T-helper 2 cell treated with Interferon-gamma antibody and Interleukin-4, amounts not matched to agents 5 μg/mL and 100 μg/mL, for 36 hours (primary cell): ENCODE data around the gene FBXW8.

ENCODE experiments used
- DNase-seq: peaks from one replicate; pipeline ENCODE4 v3.0.0; 2021; ENCODE audit warnings: low spot score
- H3K27ac Mint-ChIP-seq: one replicate; pipeline ENCODE4 v1.8.0; 2021; ENCODE audit warnings: mild to moderate bottlenecking, mixed read lengths
- H3K27me3 Mint-ChIP-seq: one replicate; pipeline ENCODE4 v1.8.0; 2021; ENCODE audit warnings: low read depth, mixed read lengths
- H3K36me3 Mint-ChIP-seq: one replicate; pipeline ENCODE4 v1.8.0; 2021; ENCODE audit warnings: low read depth, mixed read lengths
- H3K4me1 Mint-ChIP-seq: one replicate; pipeline ENCODE4 v1.8.0; 2021; ENCODE audit warnings: low read depth, mixed read lengths
- H3K4me3 Mint-ChIP-seq: one replicate; pipeline ENCODE4 v1.8.0; 2022; ENCODE audit warnings: mild to moderate bottlenecking, moderate library complexity, mixed read lengths
- H3K9me3 Mint-ChIP-seq: one replicate; pipeline ENCODE4 v1.8.0; 2021; ENCODE audit warnings: mixed read lengths

The FBXW8 gene, protein sequence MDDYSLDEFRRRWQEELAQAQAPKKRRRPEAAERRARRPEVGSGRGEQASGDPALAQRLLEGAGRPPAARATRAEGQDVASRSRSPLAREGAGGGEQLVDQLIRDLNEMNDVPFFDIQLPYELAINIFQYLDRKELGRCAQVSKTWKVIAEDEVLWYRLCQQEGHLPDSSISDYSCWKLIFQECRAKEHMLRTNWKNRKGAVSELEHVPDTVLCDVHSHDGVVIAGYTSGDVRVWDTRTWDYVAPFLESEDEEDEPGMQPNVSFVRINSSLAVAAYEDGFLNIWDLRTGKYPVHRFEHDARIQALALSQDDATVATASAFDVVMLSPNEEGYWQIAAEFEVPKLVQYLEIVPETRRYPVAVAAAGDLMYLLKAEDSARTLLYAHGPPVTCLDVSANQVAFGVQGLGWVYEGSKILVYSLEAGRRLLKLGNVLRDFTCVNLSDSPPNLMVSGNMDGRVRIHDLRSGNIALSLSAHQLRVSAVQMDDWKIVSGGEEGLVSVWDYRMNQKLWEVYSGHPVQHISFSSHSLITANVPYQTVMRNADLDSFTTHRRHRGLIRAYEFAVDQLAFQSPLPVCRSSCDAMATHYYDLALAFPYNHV

DNA sequence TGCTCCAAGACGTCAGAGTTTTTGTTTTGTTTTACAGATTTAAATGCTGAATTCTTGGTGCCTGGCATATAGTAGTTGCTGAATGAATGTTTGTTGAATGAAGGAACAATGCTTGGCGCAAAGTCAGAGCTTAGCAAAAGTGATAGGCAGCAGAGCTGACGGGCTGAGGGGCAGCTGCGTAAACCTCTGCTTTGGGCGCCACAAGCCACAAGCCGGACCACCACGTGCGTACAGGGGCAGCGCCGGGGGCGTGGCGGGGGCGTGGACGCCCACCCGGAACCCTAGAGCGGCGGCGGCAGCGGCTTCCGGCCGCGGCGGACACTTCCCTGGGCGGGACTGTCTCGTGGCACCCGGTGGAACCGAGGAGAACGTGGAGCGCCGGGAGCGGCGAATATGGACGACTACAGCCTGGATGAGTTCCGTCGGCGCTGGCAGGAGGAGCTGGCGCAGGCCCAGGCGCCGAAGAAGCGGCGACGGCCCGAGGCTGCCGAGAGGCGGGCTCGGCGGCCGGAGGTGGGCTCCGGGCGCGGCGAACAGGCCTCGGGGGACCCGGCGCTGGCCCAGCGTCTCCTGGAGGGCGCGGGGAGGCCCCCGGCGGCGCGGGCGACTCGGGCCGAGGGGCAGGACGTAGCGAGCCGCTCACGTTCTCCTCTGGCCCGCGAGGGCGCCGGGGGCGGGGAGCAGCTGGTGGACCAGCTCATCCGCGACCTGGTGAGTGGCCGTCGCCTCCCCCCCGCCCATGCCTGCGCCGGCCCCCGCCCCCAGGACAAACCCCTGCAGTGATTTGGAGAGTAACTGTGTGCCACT, at the start of gene FBXW8:
TSS of gene FBXW8 (plus strand) at position 306 of the 807 bp plus-strand sequence. CDS start at position 394, 88 bp downstream.
- H3K4me1 Mint-ChIP-seq = peaks cover 11% of the 10 kb centered on the region
- peak within 1 kb of the TSS; percentile 93 for H3K4me3 Mint-ChIP-seq
- DNase-seq = peak; percentile 54
- peaks cover 7% of the 10 kb centered on the region for H3K36me3 Mint-ChIP-seq
- peaks cover 4% of the 10 kb centered on the region for H3K9me3 Mint-ChIP-seq
- H3K27me3 Mint-ChIP-seq = peaks cover 34% of the 10 kb centered on the region
- peak within 1 kb of the TSS; percentile 74 for H3K27ac Mint-ChIP-seq

DNA sequence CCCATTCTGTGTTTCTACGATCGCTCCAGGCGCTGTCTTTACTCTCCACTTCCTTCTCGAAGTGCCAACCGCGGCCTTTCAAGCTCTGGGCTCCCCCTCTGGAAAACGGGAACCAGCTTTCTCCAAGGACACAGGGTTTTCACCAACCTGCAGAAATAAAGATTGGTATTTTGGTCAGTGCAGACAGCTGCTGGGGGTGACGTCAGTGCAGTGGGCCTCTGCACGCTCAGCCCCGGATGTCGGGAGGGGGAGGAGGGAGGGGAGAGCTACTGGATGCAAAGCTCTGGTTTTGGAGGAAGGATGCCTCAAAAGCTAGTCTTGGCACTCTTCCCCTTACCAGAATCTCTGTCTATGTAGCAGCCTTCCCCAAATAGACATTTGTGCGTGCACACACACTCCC, 49.4 kb upstream of the FBXW8 start:
- peaks cover 23% of the 10 kb centered on the region for H3K27me3 Mint-ChIP-seq
- DNase-seq = no peak
- no peaks in the 10 kb centered on the region for H3K9me3 Mint-ChIP-seq
- no peak overlapping the region for H3K27ac Mint-ChIP-seq
- no peaks in the 10 kb centered on the region for H3K36me3 Mint-ChIP-seq
- peaks cover 5% of the 10 kb centered on the region for H3K4me1 Mint-ChIP-seq
- H3K4me3 Mint-ChIP-seq = no peak overlapping the region

DNA sequence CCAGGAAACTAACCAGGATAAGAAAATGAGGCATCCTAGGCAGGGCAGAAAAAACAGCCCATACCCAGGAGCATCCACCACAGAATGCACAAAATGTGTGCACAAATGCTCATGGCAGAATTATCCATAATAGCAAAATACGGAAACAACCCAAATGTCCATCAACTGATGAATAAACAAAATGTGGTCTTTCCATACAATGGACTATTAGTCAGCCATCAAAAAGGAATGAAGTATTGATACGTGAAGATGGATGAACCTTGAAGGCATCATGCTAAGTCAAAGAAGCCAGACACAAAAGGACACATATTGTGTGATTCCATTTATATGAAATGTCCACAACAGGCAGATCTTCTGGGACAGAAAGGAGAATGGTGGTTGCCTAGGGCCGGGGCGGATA, 48.6 kb upstream of the FBXW8 start:
- no peak overlapping the region for H3K27ac Mint-ChIP-seq
- no peak for DNase-seq
- H3K4me3 Mint-ChIP-seq = no peak overlapping the region
- H3K9me3 Mint-ChIP-seq = no peaks in the 10 kb centered on the region
- H3K27me3 Mint-ChIP-seq = peaks cover 25% of the 10 kb centered on the region
- peaks cover 5% of the 10 kb centered on the region for H3K4me1 Mint-ChIP-seq
- no peaks in the 10 kb centered on the region for H3K36me3 Mint-ChIP-seq

DNA sequence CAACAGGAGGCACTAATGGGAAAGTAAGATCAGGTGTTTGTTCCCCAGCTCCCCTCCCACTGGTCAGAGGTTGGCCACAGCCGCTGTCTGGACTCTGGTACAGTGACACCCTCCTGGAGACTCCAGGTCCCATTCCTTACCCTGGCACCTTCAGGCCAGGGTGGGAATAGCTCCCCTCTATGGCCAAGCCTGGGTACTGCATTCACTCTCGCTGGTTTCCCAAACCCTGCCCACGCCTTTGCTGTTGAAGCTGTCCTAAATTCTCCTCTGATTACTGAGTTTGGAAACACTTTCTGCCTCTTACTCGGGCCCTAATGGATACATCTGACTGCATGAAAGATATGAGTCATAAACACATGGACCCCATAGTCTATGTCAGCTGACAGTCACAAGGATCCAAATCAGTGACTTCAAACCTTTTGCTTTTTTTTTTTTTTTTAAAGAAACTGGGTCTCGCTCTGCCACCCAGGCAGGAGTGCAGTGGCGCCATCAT, 47.4 kb upstream of the FBXW8 start:
- H3K4me3 Mint-ChIP-seq = no peak overlapping the region
- peaks cover 18% of the 10 kb centered on the region for H3K27me3 Mint-ChIP-seq
- no peaks in the 10 kb centered on the region for H3K36me3 Mint-ChIP-seq
- no peak overlapping the region for H3K27ac Mint-ChIP-seq
- DNase-seq = no peak
- H3K4me1 Mint-ChIP-seq = peaks cover 5% of the 10 kb centered on the region
- no peaks in the 10 kb centered on the region for H3K9me3 Mint-ChIP-seq

DNA sequence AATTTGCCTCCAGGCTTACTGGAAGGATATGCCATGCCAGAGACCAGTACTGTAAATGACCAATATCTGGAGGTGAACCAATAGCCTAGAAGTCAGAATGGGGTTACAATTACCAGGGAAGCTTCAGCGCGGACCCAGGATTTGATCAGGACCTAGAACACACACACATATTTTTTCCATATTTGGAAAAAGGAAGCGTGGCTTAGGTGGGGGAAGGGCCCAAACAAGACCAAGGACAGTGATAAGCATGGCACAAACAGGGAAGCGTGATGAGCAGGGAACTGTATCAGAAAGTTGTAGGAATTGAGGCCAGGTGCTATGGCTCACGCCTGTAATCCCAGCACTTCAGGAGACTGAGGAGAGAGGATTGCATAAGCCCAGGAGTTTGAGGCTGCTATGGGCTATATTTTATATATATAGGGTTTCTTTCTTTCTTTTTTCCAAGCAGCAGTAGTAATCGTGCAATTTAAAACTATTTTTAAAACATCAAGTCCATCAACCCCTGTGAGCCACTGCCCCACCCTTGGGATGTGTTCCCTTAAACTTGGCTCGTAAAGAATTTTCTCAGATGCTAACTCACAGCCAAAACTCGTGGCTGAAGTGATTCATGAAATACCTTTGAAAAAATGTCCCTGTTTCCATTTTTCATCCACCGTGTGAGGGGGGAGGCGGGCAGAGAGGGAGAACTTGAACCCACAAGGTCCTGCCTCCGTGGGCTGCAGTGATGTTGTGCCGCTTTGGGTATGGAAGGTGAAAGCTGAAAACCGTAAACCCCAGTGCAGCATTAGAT, 46.2 kb upstream of the FBXW8 start:
- Mint-ChIP-seq H3K27me3 (peaks cover 15% of the 10 kb centered on the region), H3K27ac (no peak overlapping the region), H3K9me3 (no peaks in the 10 kb centered on the region), H3K4me3 (no peak overlapping the region), H3K4me1 (peaks cover 5% of the 10 kb centered on the region), H3K36me3 (no peaks in the 10 kb centered on the region)
- DNase-seq = no peak

DNA sequence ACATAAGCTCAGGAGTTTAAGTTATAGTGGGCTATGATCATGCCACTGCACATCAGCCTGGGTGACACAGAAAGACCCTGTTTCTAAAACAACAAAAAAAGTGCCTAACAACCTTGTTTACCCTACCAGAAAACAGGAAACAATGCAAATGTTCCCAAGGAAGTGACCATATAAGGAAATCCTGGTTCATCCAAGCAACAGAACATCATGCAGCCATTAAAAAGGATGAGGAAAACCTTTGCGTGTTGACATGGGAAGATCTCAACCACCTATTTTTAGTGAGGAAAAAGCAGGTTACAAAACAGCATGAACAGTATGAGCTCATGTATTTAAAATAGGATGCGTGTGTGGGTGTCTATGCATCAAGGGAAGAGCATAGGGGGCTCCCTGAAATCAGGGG, 43.2 kb upstream of the FBXW8 start:
- peaks cover 7% of the 10 kb centered on the region for H3K27me3 Mint-ChIP-seq
- no peak overlapping the region for H3K4me3 Mint-ChIP-seq
- no peaks in the 10 kb centered on the region for H3K36me3 Mint-ChIP-seq
- no peak overlapping the region for H3K27ac Mint-ChIP-seq
- no peaks in the 10 kb centered on the region for H3K9me3 Mint-ChIP-seq
- DNase-seq = no peak
- no peaks in the 10 kb centered on the region for H3K4me1 Mint-ChIP-seq

DNA sequence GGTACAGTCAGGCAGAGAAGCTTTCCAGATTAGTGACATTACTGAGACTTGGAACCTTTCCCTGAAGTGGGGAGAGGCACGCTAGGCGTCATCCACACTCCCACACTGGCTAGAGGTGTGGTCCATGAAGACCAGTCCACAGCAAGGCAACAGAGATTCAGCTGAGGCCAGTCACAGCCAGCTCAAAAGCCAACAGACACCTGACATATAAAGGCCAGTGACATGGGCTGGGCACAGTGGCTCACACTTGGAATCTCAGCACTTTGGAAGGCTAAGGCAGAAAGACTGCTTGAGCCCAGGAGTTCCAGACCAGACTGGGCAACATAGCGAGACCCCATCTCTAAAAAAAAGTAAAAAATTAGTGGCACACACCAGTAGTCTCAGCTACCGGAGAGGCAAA, 40.4 kb upstream of the FBXW8 start:
- H3K9me3 Mint-ChIP-seq = no peaks in the 10 kb centered on the region
- no peak for DNase-seq
- H3K27ac Mint-ChIP-seq = no peak overlapping the region
- no peaks in the 10 kb centered on the region for H3K4me1 Mint-ChIP-seq
- no peak overlapping the region for H3K4me3 Mint-ChIP-seq
- H3K27me3 Mint-ChIP-seq = peaks cover 17% of the 10 kb centered on the region
- no peaks in the 10 kb centered on the region for H3K36me3 Mint-ChIP-seq

DNA sequence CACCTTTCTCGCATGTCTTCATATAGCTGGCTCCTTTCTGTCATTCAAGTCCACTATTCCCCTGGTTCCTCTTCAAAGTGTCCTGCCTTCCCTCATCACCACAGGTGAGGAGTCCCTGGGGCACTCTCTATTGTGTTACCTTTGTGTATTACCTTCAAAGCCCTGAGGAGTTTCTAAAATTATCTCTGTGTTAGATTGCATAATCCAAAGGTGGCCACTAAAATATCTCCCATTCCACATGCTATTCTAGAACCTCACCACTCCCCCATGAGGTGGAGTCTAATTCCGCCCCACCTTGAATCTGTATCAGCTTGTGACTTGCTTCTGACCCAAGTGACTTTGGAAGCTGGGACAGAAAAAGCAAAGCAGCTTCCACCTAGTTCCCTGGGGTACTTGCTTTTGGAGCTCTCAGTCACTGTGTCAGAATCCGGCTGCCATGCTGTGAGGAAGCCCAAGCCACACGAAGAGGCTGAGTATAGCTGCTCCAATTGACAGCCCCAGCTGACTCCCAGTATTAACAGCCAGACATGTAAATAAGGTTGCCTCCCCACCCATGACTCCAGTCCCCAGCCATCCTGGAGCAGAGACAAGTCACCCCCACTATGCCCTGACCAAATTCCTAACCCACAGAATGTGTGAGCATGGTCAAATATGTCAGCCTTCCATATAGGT, 36.3 kb upstream of the FBXW8 start:
- peaks cover 4% of the 10 kb centered on the region for H3K4me1 Mint-ChIP-seq
- H3K27me3 Mint-ChIP-seq = peaks cover 47% of the 10 kb centered on the region
- H3K9me3 Mint-ChIP-seq = no peaks in the 10 kb centered on the region
- no peak overlapping the region for H3K4me3 Mint-ChIP-seq
- H3K27ac Mint-ChIP-seq = no peak overlapping the region
- no peaks in the 10 kb centered on the region for H3K36me3 Mint-ChIP-seq
- no peak for DNase-seq

DNA sequence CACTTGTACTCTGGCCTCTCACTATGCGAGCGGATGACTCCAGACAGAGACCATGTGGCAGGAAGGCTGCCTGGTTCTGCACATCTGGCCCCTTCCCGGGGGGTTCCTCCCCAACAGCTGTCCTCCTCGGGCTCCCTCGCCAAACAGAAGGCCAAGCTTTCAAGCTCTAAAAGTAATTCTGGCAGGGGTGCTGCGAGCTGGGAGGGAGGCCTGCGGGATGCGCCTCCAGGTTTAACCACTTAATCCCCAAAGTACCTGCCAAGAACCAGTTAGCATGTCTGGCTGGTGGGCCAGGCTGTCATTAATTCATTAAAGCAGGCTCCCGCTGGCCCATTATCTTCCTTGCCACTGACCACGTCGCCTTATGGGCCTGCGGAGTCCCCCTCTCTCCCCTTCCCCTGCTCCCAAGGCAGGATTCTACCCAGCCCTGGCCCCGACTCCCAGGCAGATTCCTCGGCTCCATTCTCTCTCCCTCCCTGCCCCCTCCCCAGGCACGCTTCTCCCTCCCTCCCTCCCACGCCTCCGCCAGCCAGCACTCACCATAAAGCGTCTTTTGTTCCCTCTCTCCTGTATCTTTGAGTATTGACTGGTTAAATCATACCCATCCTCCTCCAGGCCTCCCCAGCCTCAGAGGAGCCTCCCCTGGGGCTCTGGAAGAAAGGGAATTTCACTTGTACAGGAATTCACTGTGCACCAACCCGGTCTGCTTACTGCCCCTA, 34.4 kb upstream of the FBXW8 start:
- Mint-ChIP-seq H3K36me3 (no peaks in the 10 kb centered on the region), H3K9me3 (no peaks in the 10 kb centered on the region), H3K27me3 (peaks cover 59% of the 10 kb centered on the region), H3K27ac (no peak overlapping the region), H3K4me1 (peaks cover 12% of the 10 kb centered on the region), H3K4me3 (no peak overlapping the region)
- DNase-seq = no peak

DNA sequence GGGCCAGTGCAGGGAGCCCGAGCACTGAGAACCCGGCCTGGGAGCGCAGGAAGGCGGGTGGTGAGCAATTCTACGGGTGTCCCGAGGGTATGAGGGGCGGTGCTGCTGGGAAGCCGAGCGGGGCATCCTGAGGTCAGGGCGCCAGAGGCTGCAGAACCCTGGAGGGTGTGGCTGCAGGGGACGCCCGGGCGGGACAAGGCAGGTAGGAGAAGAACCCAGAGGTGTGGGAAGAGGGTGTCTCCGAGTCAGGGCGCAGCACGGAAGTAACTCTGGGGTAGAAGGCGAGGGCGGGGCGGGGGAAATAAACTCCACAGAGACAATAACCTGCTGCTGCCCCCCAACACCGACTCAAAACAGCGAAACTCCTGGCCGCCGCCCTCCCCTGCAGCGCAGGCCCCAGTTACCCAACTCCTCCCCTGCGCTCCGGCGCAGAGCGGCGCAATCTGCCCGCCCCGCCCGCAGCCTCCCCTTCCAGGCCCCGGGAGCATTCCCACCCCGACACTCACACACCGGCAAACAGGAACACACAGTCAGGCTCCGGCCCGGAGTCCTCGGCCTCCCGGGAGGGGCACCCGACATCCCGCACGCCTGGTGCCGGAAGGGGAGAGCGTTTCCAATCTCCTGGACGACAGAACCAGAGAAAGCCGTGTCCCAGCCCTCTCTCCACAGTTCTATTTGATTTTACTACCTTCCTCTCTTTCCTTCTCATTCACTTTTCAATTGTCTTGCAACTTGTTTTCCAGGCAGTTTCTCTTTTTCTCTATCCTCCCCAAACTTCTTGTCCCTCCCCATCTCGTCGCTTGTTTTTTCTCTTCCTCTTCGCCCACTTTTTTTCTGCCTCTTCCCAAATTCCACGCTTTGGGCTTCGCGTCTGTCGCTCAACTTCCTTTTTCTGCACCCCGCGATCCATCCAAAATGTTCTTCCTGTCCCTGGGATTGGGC, 31.9 kb upstream of the FBXW8 start:
- Mint-ChIP-seq H3K36me3 (no peaks in the 10 kb centered on the region), H3K27me3 (peaks cover 82% of the 10 kb centered on the region), H3K27ac (no peak overlapping the region), H3K4me3 (peak overlapping the region; percentile 59), H3K4me1 (peaks cover 14% of the 10 kb centered on the region), H3K9me3 (no peaks in the 10 kb centered on the region)
- DNase-seq = no peak

DNA sequence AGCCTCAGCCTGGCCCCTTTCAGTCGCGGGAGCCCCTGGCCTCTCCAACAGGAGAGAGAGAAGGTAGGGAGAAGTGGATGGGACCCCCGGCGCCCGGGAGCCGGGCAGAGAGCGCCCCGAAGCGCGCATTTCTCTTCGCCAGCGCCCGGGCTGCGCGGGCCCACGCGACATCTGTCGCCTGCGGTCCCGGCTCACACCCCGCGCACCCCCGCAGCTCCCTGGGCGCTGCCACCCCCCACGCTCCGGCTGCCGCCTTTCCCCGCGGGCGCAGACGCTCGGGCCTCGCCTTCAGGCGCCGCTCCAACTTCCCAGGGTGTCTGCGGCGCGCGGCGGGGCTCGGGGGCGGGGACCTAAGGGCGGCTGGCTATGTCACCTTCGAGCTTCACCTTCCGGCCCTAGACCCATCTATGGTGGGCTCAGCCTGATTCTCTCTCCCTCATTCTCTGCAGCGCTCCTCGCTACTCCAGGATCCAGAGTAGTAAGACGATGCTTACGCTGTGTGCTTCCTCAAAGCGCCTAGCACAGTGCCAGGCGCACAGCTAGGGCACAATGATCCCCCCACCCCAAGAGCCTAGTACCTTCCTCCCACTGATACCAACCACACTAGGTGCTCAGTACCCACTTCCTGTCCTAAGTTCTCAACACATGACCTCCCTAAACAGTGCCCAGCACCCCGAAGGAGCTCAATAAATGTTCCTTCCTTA, 31.1 kb upstream of the FBXW8 start:
- no peaks in the 10 kb centered on the region for H3K36me3 Mint-ChIP-seq
- H3K4me1 Mint-ChIP-seq = peaks cover 14% of the 10 kb centered on the region
- no peak overlapping the region for H3K27ac Mint-ChIP-seq
- no peaks in the 10 kb centered on the region for H3K9me3 Mint-ChIP-seq
- H3K27me3 Mint-ChIP-seq = peaks cover 85% of the 10 kb centered on the region
- DNase-seq = no peak
- peak overlapping the region; percentile 59 for H3K4me3 Mint-ChIP-seq
